ENCODE results near the gene ZCCHC14.

DNA sequence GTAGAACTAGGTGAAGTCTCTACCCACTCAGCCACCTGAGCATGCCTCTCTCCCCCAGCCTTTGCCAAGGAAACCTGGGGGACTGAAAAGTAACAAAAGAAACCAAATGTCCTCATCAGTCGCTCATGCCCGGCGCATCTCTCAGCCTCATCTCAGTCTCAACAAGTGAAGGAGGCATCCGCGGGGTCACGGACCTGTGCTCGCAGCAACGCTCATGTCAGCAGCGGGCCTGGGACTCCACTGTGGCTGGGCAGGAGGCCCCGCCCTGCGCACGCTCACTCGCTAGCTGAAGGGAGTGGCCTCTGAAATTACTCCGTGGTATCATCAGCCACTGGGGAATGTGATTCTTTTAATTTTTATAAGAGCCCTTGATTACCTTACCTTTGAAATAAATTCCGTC is 69.4 kb downstream of the ZCCHC14 start:
- TF ChIP-seq CTCF (IDR thresholded peaks at IDR 0.05) (no peak), POLR2A (IDR thresholded peaks at IDR 0.05) (no peak)

Data from esophagus squamous epithelium (tissue), 4 donors.